ENCODE results near the gene GSTM3. TPM values are rescaled to one million over a fixed set of nuclear protein-coding genes. Genes with fewer than 3 reads are reported as not detected.
"Not testable (repeated sequence)": the region's sequence is repeated elsewhere in the genome, so short reads cannot be mapped to it uniquely, and the experiment has no call there.

GSTM3 gene
- total RNA-seq, 1 donor from 2014 or later, result 26.1 TPM

- no peaks in the 10 kb centered on the region for H3K27me3 ChIP-seq (ENCODE audit: insufficient read depth, low read length)
- no peaks in the 10 kb centered on the region for H3K9me3 ChIP-seq (ENCODE audit: insufficient read depth, low read depth, low read length)
- peaks cover 3% of the 10 kb centered on the region for H3K4me1 ChIP-seq (ENCODE audit: insufficient read depth, low read length)
- Mint-ChIP-seq H3K27ac (ENCODE audit: unreplicated experiment) (no peak overlapping the region), H3K9me3 (ENCODE audit: unreplicated experiment) (no peaks in the 10 kb centered on the region), H3K4me1 (ENCODE audit: low read depth, unreplicated experiment) (no peaks in the 10 kb centered on the region), H3K4me3 (ENCODE audit: unreplicated experiment) (no peak overlapping the region), H3K27me3 (ENCODE audit: low read depth, unreplicated experiment) (no peaks in the 10 kb centered on the region), H3K36me3 (ENCODE audit: low read depth, unreplicated experiment) (no peaks in the 10 kb centered on the region)
- no peak overlapping the region for H3K4me3 ChIP-seq (ENCODE audit: insufficient read depth, low read depth, low read length)
- H3K4me2 ChIP-seq (ENCODE audit: low read length), result no peak overlapping the region
- no peak overlapping the region for H3K27ac ChIP-seq (ENCODE audit: low read depth, low read length)
- no peak for DNase-seq (ENCODE audit: low read depth)
- H4K20me1 ChIP-seq (ENCODE audit: insufficient read depth, low read length), result no peaks in the 10 kb centered on the region
- H3K79me2 ChIP-seq (ENCODE audit: insufficient read depth, low read length), result no peaks in the 10 kb centered on the region
- no peak for TF ChIP-seq CTCF (IDR thresholded peaks at IDR 0.05; ENCODE audit: insufficient read depth, low read depth, low read length)
- TF ChIP-seq EZH2 (IDR thresholded peaks at IDR 0.05; ENCODE audit: insufficient read depth, low read length), result no peak
- no peak for FAIRE-seq
- no peak overlapping the region for H3K9ac ChIP-seq (ENCODE audit: low read length)
- no peak overlapping the region for H2AFZ ChIP-seq (ENCODE audit: low read depth, low read length)
- H3K36me3 ChIP-seq (ENCODE audit: insufficient read depth, low read length), result no peaks in the 10 kb centered on the region
These were observed 43.8 kb downstream of the GSTM3 start for GRCh38 chr1:109697066-109697465.

- not testable (repeated sequence) for H3K4me1 ChIP-seq (ENCODE audit: insufficient read depth, low read length); H3K4me3 Mint-ChIP-seq (ENCODE audit: unreplicated experiment); H3K9me3 Mint-ChIP-seq (ENCODE audit: unreplicated experiment); H3K27ac ChIP-seq (ENCODE audit: low read depth, low read length); H3K27me3 ChIP-seq (ENCODE audit: insufficient read depth, low read length); H3K79me2 ChIP-seq (ENCODE audit: insufficient read depth, low read length); DNase-seq (ENCODE audit: low read depth); H3K36me3 Mint-ChIP-seq (ENCODE audit: low read depth, unreplicated experiment); H3K4me1 Mint-ChIP-seq (ENCODE audit: low read depth, unreplicated experiment); FAIRE-seq; H3K4me2 ChIP-seq (ENCODE audit: low read length); H3K9ac ChIP-seq (ENCODE audit: low read length); H3K4me3 ChIP-seq (ENCODE audit: insufficient read depth, low read depth, low read length); H3K27ac Mint-ChIP-seq (ENCODE audit: unreplicated experiment); H3K36me3 ChIP-seq (ENCODE audit: insufficient read depth, low read length); H3K27me3 Mint-ChIP-seq (ENCODE audit: low read depth, unreplicated experiment); H4K20me1 ChIP-seq (ENCODE audit: insufficient read depth, low read length); H2AFZ ChIP-seq (ENCODE audit: low read depth, low read length); H3K9me3 ChIP-seq (ENCODE audit: insufficient read depth, low read depth, low read length)
These were observed 45.7 kb downstream of the GSTM3 start for GRCh38 chr1:109695138-109695537.

- not testable (repeated sequence) for FAIRE-seq
These were observed 46.4 kb downstream of the GSTM3 start for GRCh38 chr1:109694400-109694799.

GRCh38 chr1:109691759-109692158, 49.1 kb downstream of the GSTM3 start:
- Histone ChIP-seq H3K79me2 (ENCODE audit: insufficient read depth, low read length) (no peaks in the 10 kb centered on the region), H3K4me3 (ENCODE audit: insufficient read depth, low read depth, low read length) (no peak overlapping the region), H3K36me3 (ENCODE audit: insufficient read depth, low read length) (no peaks in the 10 kb centered on the region), H3K27ac (ENCODE audit: low read depth, low read length) (no peak overlapping the region), H4K20me1 (ENCODE audit: insufficient read depth, low read length) (no peaks in the 10 kb centered on the region), H3K9me3 (ENCODE audit: insufficient read depth, low read depth, low read length) (no peaks in the 10 kb centered on the region), H2AFZ (ENCODE audit: low read depth, low read length) (no peak overlapping the region), H3K27me3 (ENCODE audit: insufficient read depth, low read length) (no peaks in the 10 kb centered on the region), H3K4me2 (ENCODE audit: low read length) (no peak overlapping the region), H3K4me1 (ENCODE audit: insufficient read depth, low read length) (peaks cover 10% of the 10 kb centered on the region), H3K9ac (ENCODE audit: low read length) (no peak overlapping the region)
- H3K4me1 Mint-ChIP-seq (ENCODE audit: low read depth, unreplicated experiment), result no peaks in the 10 kb centered on the region
- H3K27ac Mint-ChIP-seq (ENCODE audit: unreplicated experiment), result no peak overlapping the region
- no peak for DNase-seq (ENCODE audit: low read depth)
- H3K36me3 Mint-ChIP-seq (ENCODE audit: low read depth, unreplicated experiment), result no peaks in the 10 kb centered on the region
- TF ChIP-seq EZH2 (IDR thresholded peaks at IDR 0.05; ENCODE audit: insufficient read depth, low read length), result no peak
- no peak for TF ChIP-seq CTCF (IDR thresholded peaks at IDR 0.05; ENCODE audit: insufficient read depth, low read depth, low read length)
- no peak overlapping the region for H3K4me3 Mint-ChIP-seq (ENCODE audit: unreplicated experiment)
- no peaks in the 10 kb centered on the region for H3K27me3 Mint-ChIP-seq (ENCODE audit: low read depth, unreplicated experiment)
- FAIRE-seq, result no peak
- H3K9me3 Mint-ChIP-seq (ENCODE audit: unreplicated experiment), result no peaks in the 10 kb centered on the region

More at GRCh38 chr1:109694400-109694799, 46.4 kb downstream of the GSTM3 start:
- H4K20me1 ChIP-seq (ENCODE audit: insufficient read depth, low read length); H3K36me3 Mint-ChIP-seq (ENCODE audit: low read depth, unreplicated experiment); H3K9me3 Mint-ChIP-seq (ENCODE audit: unreplicated experiment); H3K9me3 ChIP-seq (ENCODE audit: insufficient read depth, low read depth, low read length); H3K27me3 ChIP-seq (ENCODE audit: insufficient read depth, low read length); H3K27ac ChIP-seq (ENCODE audit: low read depth, low read length); H3K4me3 ChIP-seq (ENCODE audit: insufficient read depth, low read depth, low read length); H3K36me3 ChIP-seq (ENCODE audit: insufficient read depth, low read length); H3K27me3 Mint-ChIP-seq (ENCODE audit: low read depth, unreplicated experiment); H3K9ac ChIP-seq (ENCODE audit: low read length); H3K4me1 ChIP-seq (ENCODE audit: insufficient read depth, low read length); H3K79me2 ChIP-seq (ENCODE audit: insufficient read depth, low read length); H3K4me3 Mint-ChIP-seq (ENCODE audit: unreplicated experiment); DNase-seq (ENCODE audit: low read depth); H3K4me2 ChIP-seq (ENCODE audit: low read length); H3K4me1 Mint-ChIP-seq (ENCODE audit: low read depth, unreplicated experiment); H2AFZ ChIP-seq (ENCODE audit: low read depth, low read length); H3K27ac Mint-ChIP-seq (ENCODE audit: unreplicated experiment): not testable (repeated sequence)

All from astrocyte (in vitro differentiated cells and primary cell).